HT1080 (cell line): Measurements from ENCODE around the gene CCDC50. TPM values are rescaled to one million over a fixed set of nuclear protein-coding genes. Genes with fewer than 3 reads are reported as not detected.
A peak's percentile ranks its signal among the peaks of the same experiment; 100 is the strongest.

Experiments
- DNase-seq: peaks from one replicate; pipeline ENCODE4 v3.0.0-alpha.2; 2015; ENCODE audit warnings: low read depth
- total RNA-seq: library from RNA; depleted of rRNA; stranded (reverse); fragments of >200 nt; shearing (Covaris generic); gene quantifications from 2 replicates; pipeline ENCODE4 v1.2.3, GENCODE V29; 2014

The CCDC50 gene
- total RNA-seq, 1 experiment from 2014 or later: 131 TPM

DNA sequence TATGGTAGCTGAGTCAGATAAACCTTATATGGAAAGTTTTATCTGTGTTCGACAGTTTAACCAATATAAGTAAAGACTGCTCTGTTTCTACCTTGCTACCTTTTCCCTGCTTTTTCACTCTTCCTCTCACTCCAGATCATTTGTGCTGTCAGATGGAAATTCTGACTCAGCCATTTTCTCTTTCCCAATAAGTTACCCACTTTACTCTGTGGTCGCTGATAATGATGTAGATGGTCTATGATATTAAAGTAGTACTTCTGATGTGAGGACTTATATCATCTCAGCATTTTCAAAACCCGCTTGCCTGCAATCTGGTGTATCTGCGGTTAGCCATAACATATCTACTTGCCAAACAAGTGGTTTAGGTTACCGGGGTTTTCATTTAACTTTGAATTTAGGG is 16.1 kb downstream of the CCDC50 start:
- no peak for DNase-seq

DNA sequence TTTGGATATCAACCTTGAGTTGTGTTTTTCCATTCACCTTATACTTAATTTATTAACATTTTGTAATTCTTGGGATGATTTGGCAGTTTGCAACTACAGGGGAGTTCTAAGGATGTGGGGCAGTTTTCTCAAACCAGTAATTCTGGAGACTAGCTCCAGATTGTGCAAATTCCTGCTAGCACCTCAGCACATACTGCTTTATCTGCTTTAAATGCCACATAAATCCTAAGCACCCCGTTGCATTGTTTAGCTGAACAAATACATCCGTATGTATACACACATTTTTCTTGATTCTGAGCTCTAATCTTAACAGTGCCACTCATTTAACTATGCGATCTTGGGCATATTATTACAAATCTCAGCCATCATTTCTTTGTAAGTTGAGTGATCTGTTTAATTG is 18.0 kb downstream of the CCDC50 start:
- no peak for DNase-seq

DNA sequence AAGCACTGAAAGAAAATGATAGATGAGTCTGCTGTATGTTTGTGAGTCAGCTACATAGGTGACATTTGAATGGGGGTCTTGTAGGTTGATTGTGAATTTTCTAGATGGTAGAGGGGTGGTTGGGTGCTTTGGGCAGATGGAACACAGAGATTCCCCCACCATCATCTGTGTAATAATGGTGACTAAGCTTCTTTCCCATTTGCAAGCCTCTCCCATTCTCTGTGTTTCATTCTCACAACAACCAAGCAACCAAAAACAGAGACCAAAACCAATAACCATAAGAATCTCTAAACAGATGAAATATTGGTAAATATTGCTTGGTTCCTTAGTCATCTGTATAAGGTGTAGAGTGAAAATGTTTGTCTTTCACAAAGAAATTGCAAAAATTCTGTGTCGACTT is 18.9 kb downstream of the CCDC50 start:
- no peak for DNase-seq

DNA sequence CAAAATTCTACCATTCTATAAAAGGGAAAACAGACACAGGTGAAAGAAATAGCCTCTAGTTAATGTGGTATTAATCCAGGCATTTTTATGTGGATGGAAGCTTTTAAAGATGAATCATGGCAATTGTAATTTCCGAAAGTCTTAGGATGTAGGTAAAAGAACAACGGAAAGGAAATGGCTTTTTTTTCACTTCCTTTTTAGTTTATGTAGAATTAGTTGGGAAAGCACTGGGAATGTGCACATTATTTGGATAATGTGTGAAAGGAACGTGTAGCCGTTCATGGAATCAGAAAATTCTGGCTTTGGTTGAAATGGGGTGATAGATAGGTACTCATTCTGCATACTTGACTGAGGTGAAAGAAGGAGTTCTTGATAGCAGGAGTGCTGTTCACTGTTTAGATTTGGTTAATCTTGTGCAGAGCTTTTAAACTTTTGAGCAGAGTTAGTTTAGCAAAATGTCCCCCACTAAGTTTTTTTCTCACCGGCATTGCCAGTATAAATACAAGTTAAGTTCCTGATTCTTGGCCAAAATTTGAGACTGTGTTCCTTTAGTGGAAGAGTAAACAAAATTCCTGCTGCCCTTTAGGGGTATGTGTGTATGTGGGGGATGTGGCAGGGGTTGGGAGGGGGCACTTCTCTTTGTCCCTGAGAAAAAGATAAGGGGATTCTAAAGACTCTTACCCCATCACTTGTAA is 21.3 kb downstream of the CCDC50 start:
- peak; percentile 38 for DNase-seq

DNA sequence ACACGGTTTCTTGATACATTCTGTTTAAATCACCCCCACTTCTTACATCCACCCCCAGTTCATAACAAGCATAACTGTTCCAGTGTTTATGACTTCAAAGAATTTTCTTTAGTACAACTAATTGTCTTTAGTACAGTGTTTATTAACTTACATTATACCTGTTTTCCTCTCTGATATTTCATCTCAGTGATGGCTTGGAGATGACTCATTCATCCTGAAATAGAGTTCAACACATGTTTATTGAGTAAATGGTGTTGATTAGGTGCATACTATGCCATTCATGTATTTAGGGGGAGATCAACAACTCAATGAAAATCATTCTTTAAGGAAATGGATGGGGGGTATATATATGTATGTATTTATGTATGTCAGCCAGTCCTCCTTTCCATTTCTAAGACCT is 22.8 kb downstream of the CCDC50 start:
- no peak for DNase-seq

DNA sequence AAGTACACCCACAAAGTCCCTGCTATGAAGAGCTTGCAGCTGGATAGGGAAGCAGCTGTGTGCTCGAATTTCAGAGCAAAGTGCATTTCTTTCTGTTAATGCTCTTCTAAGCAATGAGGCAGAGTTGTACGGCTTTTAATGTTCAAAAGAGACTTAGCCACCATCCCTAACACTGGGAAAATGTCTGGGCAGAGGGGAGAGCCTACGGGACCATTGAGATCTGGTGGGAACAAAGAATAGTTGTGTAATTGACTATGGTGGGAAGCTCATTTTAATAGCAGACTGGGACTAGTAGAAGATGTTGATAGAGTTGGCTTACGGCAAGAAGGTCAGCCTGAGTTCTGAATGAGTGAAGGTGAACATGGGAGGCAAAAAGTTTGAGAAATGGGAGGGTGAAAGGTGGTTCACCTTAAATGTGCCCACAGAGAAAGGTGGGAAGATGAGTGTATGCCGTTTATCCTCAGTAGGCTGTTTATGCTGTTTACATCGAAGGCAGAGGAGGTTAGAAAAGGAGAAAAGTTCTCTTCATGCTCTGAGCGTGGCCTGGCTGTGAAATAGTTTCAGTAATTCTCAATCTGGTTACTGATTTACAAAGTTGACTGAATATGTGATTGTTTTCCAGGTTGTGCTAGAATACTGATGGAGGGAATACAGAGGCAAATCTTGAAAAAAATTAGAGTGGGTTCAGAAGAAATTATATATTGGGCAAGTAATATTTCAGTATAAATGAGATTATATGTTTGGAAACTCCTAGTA is 24.0 kb downstream of the CCDC50 start:
- DNase-seq: no peak

DNA sequence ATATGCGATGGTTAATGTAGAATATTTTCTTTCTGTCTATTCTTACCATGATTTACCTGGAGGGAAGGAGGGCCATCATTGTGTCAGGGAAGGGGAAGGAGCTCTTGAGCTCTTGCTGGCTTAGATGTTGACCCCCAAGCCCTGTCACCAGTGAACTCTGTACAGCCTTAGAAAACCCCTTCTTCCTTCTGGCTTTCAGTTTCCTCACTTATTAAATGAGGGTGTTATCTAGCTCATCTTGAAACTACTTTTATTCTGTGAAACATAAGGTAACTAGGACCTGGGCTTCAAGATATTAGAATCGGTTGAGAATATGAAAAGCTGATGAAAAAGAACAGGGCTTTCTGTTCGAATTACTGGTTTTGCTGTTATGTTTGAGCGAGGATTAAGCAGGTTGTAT is 26.2 kb downstream of the CCDC50 start:
- no peak for DNase-seq

DNA sequence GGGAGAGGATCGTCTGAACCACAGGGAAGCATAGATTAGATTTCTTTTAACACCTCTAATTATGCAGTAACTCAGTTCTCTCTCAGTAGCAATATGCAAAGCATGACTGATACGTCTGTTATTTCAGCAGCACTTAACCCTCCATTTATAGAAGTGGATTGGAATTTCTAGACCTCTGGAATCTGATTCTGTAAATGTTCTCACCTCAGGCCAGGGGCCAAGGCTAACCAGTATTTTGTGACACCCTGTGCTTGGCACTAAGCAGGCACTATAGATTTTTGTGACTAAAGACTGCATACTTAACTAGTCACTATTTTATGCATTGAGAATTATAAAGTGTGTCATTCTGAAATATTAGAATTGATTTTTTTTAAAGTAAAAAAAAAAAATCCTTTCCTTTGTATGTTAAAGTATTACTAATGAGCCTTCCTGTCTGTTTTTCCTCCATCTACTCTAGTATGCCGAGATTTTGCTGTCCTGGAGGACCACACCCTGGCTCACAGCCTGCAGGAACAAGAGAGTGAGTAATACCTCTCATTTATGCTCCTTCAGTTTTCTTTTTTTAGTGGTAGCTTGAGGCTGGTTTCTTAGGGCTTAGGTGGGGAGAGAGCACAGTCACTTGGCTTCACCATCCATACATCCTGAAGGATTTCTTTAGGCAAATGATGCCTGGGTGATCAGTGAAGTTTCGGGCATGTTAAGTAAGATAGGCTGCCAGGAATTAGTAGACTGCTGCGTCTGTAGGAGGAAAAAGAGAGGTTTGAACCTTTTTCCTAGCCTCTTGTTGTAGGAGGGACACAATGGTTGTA is 27.6 kb downstream of the CCDC50 start:
- DNase-seq: peak; percentile 84

DNA sequence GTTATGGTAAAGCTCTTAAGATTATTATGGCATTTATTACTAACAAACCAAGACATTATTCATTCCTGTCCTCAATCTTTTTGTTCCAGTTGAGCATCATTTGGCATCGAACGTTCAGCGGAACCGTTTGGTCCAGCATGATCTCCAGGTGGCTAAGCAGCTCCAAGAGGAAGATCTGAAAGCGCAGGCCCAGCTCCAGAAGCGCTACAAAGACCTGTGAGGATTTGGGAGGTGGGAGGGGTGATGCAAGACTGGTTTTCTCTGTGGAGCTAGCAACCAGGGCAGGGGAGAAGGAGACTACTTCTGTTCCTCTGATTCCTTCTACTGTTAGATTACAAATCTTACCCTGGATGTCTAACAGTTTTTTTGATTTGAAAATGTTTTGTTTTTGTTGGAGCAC is 28.7 kb downstream of the CCDC50 start:
- no peak for DNase-seq

DNA sequence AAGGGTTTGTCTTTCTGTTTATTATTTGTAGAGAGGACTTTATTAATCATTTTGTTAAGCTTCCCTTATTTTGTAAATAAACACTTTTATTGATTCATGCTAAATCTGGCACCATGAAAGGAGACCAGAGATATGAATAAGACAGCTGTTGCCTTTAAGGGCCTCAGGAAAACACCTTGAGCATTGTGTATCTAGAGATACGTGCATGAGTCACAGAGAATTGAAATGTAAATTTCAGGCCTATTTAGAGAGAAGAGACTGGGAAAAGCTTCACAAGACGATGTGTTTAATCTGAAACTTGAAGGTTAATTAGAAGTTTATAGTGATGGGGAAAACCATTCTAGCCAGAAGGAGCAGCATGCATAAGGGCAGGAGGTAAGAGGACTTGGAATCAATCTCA is 29.7 kb downstream of the CCDC50 start:
- no peak for DNase-seq

DNA sequence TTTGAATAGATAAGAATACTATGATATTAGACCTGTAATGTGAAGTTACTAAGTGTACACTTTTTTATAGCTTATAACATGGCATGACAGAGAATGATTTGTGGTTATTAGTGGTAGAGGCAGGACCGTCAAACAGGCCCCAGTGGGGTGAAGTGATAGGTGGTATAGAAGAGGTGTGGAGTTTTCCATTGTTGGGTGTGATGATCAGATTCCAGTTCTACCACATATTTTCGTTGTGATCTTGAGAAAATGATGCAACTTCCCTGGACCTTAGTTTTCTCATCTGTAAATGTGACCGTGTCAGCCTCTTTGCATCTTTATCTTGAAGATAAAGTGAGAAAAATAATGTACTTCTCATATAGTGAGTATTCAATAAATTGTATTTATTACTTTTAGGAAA is 31.4 kb downstream of the CCDC50 start:
- DNase-seq: no peak

DNA sequence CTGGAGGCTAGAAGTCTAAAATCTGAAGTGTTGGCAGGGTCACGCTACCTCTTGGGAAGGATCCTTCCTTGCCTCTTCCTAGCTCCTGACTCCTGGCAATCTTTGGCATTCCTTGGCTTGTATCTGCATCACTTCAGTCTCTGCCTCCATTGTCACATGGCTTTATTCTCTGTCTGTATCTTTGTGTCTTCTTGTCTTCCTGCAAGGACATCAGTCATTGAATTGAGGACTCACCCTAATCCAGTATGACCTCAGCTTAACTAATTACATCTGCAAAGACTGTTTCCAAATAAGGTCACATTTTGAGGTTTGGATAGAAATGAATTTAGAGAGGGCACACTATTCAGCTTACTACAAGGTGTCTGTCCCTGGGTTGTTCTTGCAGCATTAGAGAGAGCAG is 32.3 kb downstream of the CCDC50 start:
- DNase-seq: no peak

DNA sequence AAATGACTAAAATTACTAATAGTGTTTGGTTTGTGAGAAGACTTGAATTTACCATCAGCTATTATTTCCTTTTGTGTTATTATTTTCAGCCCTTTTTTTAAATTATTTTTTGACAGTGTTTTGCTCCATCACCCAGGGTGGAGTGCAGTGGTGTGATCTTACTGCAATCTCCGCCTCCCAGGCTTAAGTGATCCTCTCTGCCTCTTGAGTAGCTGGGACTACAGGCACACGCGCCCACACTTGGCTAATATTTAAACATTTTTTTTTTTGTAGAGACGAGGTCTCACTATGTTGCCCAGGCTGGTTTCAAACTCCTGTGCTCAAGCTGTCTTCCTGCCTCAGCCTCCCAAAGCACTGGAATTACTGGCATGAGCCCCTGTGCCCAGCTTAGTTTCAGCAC is 32.8 kb downstream of the CCDC50 start:
- no peak for DNase-seq

DNA sequence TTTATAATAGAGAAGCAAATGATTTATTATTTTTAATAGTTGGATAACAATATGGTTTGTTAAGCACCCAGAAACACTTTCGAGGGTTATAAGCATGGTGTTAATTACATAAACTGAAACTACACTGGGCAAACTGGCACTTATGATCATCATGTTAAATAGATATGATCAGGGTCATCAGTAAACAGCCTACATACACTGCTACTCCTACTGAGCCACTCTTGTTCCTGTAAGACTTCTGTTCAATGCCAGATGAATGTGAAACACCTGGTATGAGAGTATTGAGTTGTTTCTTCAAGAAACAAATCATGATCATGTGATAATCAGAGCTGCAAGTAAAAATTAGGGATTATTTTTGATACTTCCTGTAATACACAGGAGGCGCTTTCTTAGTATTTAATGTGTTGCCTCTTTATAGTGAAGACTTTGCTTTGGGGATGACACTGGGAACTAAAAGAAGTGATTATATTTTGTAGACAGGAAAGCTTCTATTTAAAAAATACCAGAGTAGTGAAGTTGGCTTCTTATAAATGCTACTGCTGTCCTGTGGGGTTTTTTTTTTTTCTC is 33.4 kb downstream of the CCDC50 start:
- DNase-seq: no peak

DNA sequence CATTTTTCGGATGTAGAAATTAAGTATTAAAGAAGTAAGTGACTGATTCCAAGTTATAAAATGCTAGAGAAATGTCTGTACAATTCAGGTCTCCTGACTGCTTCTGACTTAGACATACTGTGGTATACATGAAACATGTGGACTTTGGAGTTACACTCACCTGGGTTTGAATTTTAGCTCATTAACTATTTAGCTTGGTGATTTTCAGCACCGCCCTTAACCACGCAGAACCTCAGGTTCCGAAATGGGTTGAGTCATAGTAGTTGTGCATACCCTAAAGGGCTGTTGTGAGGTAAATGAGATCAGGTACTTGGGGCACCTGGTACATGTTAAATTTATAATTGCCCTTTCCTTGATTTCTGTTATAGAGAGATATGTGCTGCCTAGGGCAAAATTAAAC is 34.0 kb downstream of the CCDC50 start:
- DNase-seq: no peak

DNA sequence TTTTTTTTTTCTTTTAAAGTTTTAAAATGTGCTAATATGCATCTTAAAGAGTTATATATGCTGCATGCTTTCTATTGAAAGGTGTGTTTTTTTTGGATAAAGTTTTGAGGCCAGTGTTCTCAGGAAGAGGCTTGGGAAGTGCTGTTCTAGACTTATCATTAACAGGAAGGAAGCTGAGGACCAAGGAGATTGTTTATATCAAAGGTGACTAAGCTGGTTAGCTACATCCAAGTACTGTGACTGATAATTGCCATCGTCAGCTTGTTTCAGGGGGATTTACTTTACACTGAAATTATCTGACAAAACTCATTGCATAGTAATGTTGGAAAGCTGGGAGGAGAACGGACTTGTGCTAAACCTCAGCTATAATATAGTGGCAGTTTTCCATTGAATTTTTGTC is 37.5 kb downstream of the CCDC50 start:
- peak; percentile 51 for DNase-seq

DNA sequence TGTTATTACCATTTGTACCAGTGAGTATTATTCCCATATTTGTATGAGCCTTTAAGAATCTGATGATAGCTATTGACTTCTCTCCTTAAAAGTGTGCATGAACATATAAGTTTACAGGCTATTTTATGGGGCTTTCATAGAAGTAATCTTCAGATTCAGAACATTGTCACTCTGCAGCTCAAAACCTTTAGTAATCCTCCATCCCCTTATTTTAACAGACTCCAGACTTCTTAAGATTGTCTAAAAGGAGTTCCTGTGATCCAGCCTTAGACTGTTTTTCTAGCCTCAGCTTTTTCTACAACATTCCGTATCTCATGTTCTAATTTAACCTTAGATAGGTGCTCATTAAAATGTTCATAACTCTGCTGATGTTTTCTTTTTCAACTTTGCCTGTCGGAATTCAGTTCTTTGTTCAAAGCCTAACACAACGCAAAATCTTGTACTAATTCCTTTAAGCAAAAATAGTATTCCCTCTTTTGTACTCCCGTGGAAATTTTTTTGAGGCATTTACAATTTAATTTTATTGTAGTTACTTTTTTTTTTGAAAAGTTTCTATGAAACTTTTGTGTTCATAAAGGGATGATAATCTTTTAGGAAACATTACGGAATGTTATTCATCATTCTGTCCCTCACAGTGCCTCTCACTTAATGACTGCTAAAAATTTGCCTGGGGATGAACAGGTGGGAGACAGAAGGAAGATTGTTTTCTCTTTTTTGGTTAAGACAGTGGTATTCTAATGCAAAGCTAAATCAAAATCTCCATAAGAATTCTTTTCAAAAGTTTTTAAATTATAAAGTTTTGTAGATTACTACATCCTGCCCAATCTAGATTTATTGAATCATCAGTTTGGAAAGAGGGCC is 39.8 kb downstream of the CCDC50 start:
- DNase-seq: no peak

DNA sequence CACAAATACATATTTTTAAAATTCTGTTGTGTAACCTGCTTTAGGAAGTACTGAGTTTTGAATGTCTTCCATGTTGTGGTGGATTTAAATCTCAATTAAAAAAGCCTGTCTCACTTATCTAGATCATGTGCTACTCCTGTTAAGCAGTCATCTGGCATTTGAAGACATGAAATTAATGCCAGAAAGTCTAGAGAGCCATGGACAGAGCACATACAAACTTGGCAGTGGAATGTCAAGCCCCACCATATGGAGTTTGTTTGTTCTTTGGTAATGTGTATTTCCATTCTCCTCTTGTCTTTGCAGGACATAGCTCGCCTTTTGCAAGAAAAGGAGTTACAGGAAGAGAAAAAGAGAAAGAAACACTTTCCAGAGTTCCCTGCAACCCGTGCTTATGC is 40.4 kb downstream of the CCDC50 start:
- DNase-seq: no peak

DNA sequence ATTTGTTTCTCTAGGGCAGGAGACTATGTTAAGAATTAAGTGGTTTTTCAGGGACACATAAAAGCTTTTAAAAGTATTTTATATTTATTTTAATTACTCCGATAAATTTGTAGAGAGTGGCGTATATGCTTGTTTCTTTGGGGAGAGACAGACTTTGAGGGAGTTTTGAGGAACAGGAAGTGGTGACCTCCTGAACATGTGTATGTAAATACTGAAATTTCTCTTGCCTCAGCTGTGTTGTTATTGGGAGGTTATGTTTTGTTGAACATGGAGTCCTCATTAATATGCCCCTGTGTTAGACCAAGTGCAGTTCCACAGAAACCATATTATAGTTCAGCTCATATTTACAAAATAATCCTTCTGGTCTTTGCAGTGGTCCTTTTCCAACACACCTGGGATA is 42.9 kb downstream of the CCDC50 start:
- DNase-seq: no peak

DNA sequence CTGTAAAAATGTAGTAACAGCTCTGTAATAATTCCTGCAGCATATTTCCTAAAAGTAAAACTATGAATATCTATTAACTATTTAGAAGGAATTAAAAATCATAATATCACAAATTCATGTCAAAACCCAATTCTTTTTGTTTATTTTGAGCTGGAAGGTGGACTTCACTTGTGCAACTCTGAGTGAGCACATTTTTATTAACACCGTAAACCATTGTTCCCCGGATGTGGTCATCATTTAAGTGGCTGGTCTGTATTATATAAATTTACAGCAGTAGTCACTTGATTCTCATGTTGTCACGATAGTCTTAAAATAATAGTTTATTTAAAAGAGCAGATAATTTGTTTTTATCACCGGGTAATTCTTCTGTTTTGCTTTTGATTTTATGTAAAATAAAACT is 44.1 kb downstream of the CCDC50 start:
- no peak for DNase-seq

DNA sequence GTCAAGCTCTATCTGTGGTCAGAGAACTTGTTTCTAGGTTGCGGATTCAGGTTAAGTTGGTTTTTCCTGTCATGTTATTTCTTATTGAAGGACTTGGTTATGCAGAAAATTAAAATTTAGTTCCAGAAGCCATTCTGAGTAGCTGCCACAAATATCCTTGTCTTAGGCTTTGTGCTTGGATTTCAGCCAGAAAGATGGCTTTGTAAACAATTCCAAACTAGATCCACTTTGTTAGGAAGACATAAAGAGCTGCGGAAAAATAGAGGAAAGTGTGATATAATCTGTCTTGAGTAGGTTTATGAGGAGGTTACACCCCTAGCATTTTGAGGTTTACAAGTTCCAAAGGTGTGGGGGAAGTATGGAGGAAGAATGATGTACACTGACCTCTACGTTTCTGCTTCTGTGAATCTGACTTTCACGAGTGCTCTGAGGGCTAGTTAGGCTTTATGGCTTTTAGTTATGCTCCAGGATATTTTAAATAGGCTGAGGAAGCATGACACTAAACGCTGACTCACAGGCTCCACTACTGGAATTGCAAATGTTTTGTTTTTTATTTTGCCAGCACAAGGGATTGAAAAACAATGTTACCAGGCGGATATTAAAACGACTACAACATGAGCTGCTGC is 47.4 kb downstream of the CCDC50 start:
- peak; percentile 64 for DNase-seq
